ENCODE results near the gene HCFC1R1.

GRCh38 chr16:2974319-2975056 is 49.3 kb downstream of the HCFC1R1 start:
- TF ChIP-seq POLR2A (IDR thresholded peaks at IDR 0.05; ENCODE audit: low read depth, low read length): no peak
- TF ChIP-seq POLR2AphosphoS5 (IDR thresholded peaks at IDR 0.05; ENCODE audit: low read depth, low read length): no peak; the same call in 1 of the 2 replicates

Data from GM12891 (cell line).